ENCODE results near the gene SLC25A34. TPM values are rescaled to one million over a fixed set of nuclear protein-coding genes. Genes with fewer than 3 reads are reported as not detected.

SLC25A34 gene
- polyA plus RNA-seq, 1 experiment, result 0.46 TPM

DNA sequence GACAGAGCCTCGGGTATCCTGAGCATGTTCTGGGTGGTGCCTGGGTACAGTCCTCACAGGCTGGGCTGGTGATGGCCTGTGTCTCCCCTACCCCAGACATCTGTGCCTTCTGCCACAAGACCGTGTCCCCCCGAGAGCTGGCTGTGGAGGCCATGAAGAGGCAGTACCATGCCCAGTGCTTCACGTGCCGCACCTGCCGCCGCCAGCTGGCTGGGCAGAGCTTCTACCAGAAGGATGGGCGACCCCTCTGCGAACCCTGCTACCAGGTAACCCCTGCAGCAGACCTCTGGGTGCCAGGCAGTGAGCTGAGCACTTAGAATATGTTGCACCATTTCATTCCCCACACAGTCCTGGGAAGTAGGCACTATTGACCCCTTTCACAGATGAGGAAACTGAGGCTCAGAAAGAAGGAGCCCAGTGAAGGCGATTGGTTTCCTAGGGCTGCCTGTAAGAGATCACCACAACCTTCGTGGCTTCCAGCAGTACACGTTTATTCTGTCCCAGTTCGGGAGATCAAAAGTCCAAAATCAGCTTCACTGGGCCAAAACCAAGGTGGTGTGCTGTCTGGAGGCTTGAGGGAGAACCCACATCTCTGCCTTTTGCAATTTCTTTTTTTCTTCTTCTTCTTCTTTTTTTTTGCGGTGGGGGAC, 34.4 kb downstream of the SLC25A34 start:
- no peak for DNase-seq (ENCODE audit: low read depth, low spot score)
- no peak overlapping the region for H3K4me3 ChIP-seq (ENCODE audit: low read depth, low read length)
- CTCF ChIA-PET, result interaction anchor here (0.7 kb wide), 1 partner anchor 8 kb away, joined by 3 read pairs; no protein-coding TSS in a partner anchor
- H3K27me3 ChIP-seq (ENCODE audit: control insufficient read depth, insufficient read depth, low read length), result no peaks in the 10 kb centered on the region
- H3K27ac ChIP-seq (ENCODE audit: low read depth, low read length), result no peak overlapping the region
- TF ChIP-seq, protein P1, sequence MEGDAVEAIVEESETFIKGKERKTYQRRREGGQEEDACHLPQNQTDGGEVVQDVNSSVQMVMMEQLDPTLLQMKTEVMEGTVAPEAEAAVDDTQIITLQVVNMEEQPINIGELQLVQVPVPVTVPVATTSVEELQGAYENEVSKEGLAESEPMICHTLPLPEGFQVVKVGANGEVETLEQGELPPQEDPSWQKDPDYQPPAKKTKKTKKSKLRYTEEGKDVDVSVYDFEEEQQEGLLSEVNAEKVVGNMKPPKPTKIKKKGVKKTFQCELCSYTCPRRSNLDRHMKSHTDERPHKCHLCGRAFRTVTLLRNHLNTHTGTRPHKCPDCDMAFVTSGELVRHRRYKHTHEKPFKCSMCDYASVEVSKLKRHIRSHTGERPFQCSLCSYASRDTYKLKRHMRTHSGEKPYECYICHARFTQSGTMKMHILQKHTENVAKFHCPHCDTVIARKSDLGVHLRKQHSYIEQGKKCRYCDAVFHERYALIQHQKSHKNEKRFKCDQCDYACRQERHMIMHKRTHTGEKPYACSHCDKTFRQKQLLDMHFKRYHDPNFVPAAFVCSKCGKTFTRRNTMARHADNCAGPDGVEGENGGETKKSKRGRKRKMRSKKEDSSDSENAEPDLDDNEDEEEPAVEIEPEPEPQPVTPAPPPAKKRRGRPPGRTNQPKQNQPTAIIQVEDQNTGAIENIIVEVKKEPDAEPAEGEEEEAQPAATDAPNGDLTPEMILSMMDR (IDR thresholded peaks at IDR 0.05; ENCODE audit: low read depth, low read length), result no peak
- POLR2A ChIA-PET, result no interaction called here
- no peaks in the 10 kb centered on the region for H3K9me3 ChIP-seq (ENCODE audit: control insufficient read depth, insufficient read depth, low read length)

GRCh38 chr1:15771836-15772515, 35.9 kb downstream of the SLC25A34 start:
- ChIA-PET POLR2A (interaction anchor here (0.6 to 0.7 kb wide), 2 partner anchors 86 to 144 kb away, joined by 5 to 8 read pairs; no protein-coding TSS in a partner anchor), CTCF (interaction anchor here (1.0 to 1.2 kb wide), 2 partner anchors 10 to 20 kb away, joined by 3 to 4 read pairs; no protein-coding TSS in a partner anchor)
- no peaks in the 10 kb centered on the region for H3K27me3 ChIP-seq (ENCODE audit: control insufficient read depth, insufficient read depth, low read length)
- H3K4me3 ChIP-seq (ENCODE audit: low read depth, low read length), result no peak overlapping the region
- no peak for DNase-seq (ENCODE audit: low read depth, low spot score)
- no peaks in the 10 kb centered on the region; the same call in 1 of the 2 replicates for H3K9me3 ChIP-seq (ENCODE audit: control insufficient read depth, insufficient read depth, low read length)
- no peak overlapping the region for H3K27ac ChIP-seq (ENCODE audit: low read depth, low read length)
- TF ChIP-seq, protein P1 (IDR thresholded peaks at IDR 0.05; ENCODE audit: low read depth, low read length), result no peak

- Histone ChIP-seq H3K9me3 (ENCODE audit: control insufficient read depth, insufficient read depth, low read length) (no peaks in the 10 kb centered on the region; the same call in 1 of the 2 replicates), H3K27ac (ENCODE audit: low read depth, low read length) (no peak overlapping the region), H3K27me3 (ENCODE audit: control insufficient read depth, insufficient read depth, low read length) (no peaks in the 10 kb centered on the region), H3K4me3 (ENCODE audit: low read depth, low read length) (no peak overlapping the region)
- ChIA-PET CTCF (interaction anchor here (0.5 to 1.0 kb wide), 4 partner anchors 14 to 624 kb away, joined by 3 to 6 read pairs (median 4); no protein-coding TSS in a partner anchor), POLR2A (interaction anchor here (1.1 to 1.9 kb wide), 2 partner anchors 10 to 15 kb away, joined by 4 to 5 read pairs; no protein-coding TSS in a partner anchor)
- TF ChIP-seq, protein P1 (IDR thresholded peaks at IDR 0.05; ENCODE audit: low read depth, low read length), result no peak
- DNase-seq (ENCODE audit: low read depth, low spot score), result no peak
Measured at GRCh38 chr1:15775706-15776105, 39.6 kb downstream of the SLC25A34 start.

GRCh38 chr1:15777909-15778707, 42.0 kb downstream of the SLC25A34 start:
- Histone ChIP-seq H3K27ac (ENCODE audit: low read depth, low read length) (peak overlapping the region; percentile 21), H3K27me3 (ENCODE audit: control insufficient read depth, insufficient read depth, low read length) (no peaks in the 10 kb centered on the region), H3K4me3 (ENCODE audit: low read depth, low read length) (no peak overlapping the region), H3K9me3 (ENCODE audit: control insufficient read depth, insufficient read depth, low read length) (no peaks in the 10 kb centered on the region; the same call in 1 of the 2 replicates)
- TF ChIP-seq, protein P1 (IDR thresholded peaks at IDR 0.05; ENCODE audit: low read depth, low read length), result no peak
- CTCF ChIA-PET, result interaction anchor here (1.1 kb wide), 1 partner anchor 14 kb away, joined by 3 read pairs; no protein-coding TSS in a partner anchor
- POLR2A ChIA-PET, result interaction anchor here (0.6 to 0.7 kb wide), 3 partner anchors 18 to 198 kb away, joined by 3 to 4 read pairs (median 4); no protein-coding TSS in a partner anchor
- no peak for DNase-seq (ENCODE audit: low read depth, low spot score)

All from AG04450 (cell line).